IMR-90 (cell line): ENCODE results near the gene APOL2. TPM values are rescaled to one million over a fixed set of nuclear protein-coding genes. Genes with fewer than 3 reads are reported as not detected.

Experiments used
- ATAC-seq: fragments of 200-7000 bp; cut with Tn5 transposase; 2 replicates; pipeline ENCODE4 v1.9.1; 2020; ENCODE audit warnings: low read depth, mild to moderate bottlenecking, moderate library complexity
- BruUV-seq: library from RNA; stranded (reverse); fragments of 400-500 nt; replicated peaks from 2 replicates; lab custom pipeline; 2021; lab: Mats Ljungman, UMichigan
- CTCF ChIA-PET: fragments of 300-600 bp; formaldehyde crosslinking; extraction: SDS; loops from one replicate; lab custom pipeline; 2021; ENCODE audit warnings: antibody characterized with exemption; lab: Yijun Ruan, JAX
- POLR2A ChIA-PET: fragments of 300-600 bp; sonication (Branson Sonifier 250); formaldehyde crosslinking; loops from one replicate; lab custom pipeline; 2022; ENCODE audit warnings: antibody characterized with exemption; ENCODE audit not compliant: unreplicated experiment; lab: Charles Lee
- DNase-seq: peaks from one replicate; pipeline ENCODE4 v3.0.0; 2013
- H2AFZ ChIP-seq: replicated peaks from 2 replicates; pipeline ENCODE3; 2013; ENCODE audit warnings: low read length, mild to moderate bottlenecking; ENCODE audit not compliant: poor library complexity
- H2AK5ac ChIP-seq: 2 replicates; pipeline ENCODE4 v1.6.1; 2013; ENCODE audit warnings: low read depth, low read length, inconsistent platforms
- H2AK9ac ChIP-seq: replicated peaks from 2 replicates; pipeline ENCODE3; 2013; ENCODE audit warnings: mild to moderate bottlenecking, low read depth, low read length, moderate library complexity; ENCODE audit not compliant: poor library complexity
- H2BK120ac ChIP-seq: 2 replicates; pipeline ENCODE4 v1.6.1; 2013; ENCODE audit warnings: low read depth, low read length, inconsistent platforms
- H2BK15ac ChIP-seq: 3 replicates; pipeline ENCODE4 v1.6.1; 2013; ENCODE audit warnings: low read depth, low read length, inconsistent platforms
- H2BK20ac ChIP-seq: 2 replicates; pipeline ENCODE4 v1.6.1; 2013; ENCODE audit warnings: low read depth, mild to moderate bottlenecking, inconsistent platforms, low read length, moderate library complexity
- H2BK5ac ChIP-seq: 2 replicates; pipeline ENCODE4 v1.6.1; 2013; ENCODE audit warnings: mild to moderate bottlenecking, low read depth, low read length, inconsistent platforms; ENCODE audit not compliant: poor library complexity, severe bottlenecking
- H3K14ac ChIP-seq: replicated peaks from 2 replicates; pipeline ENCODE4 v1.6.1; 2013; ENCODE audit warnings: low read depth, low read length, inconsistent platforms
- H3K18ac ChIP-seq: 2 replicates; pipeline ENCODE4 v1.6.1; 2013; ENCODE audit warnings: low read depth, low read length, control low read depth
- H3K23ac ChIP-seq: 2 replicates; pipeline ENCODE4 v1.6.1; 2013; ENCODE audit warnings: low read depth, low read length, inconsistent platforms
- H3K27ac ChIP-seq: 2 replicates; pipeline ENCODE4 v1.5.1; 2013; ENCODE audit warnings: mild to moderate bottlenecking, control low read depth, low read length; ENCODE audit not compliant: insufficient read depth
- H3K27me3 ChIP-seq: 2 replicates; pipeline ENCODE4 v1.6.1; 2013; ENCODE audit warnings: low read length; ENCODE audit not compliant: control insufficient read depth, insufficient read depth
- H3K36me3 ChIP-seq: 2 replicates; pipeline ENCODE4 v1.6.1; 2013; ENCODE audit warnings: low read length, mixed read lengths; ENCODE audit not compliant: control insufficient read depth, insufficient read depth
- H3K4ac ChIP-seq: 2 replicates; pipeline ENCODE4 v1.6.1; 2013; ENCODE audit warnings: low read depth, low read length, inconsistent platforms
- H3K4me1 ChIP-seq: 2 replicates; pipeline ENCODE4 v1.6.1; 2013; ENCODE audit warnings: low read length, mixed read lengths; ENCODE audit not compliant: control insufficient read depth, insufficient read depth
- H3K4me2 ChIP-seq: 2 replicates; pipeline ENCODE4 v1.6.1; 2013; ENCODE audit warnings: low read depth, mild to moderate bottlenecking, control low read depth, low read length, moderate library complexity
- H3K4me3 ChIP-seq: 2 replicates; pipeline ENCODE4 v1.5.1; 2013; ENCODE audit warnings: low read depth, mild to moderate bottlenecking, control low read depth, low read length, moderate library complexity; ENCODE audit not compliant: insufficient read depth
- H3K56ac ChIP-seq: 2 replicates; pipeline ENCODE4 v1.6.1; 2013; ENCODE audit warnings: low read length, inconsistent platforms; ENCODE audit not compliant: insufficient read depth; ENCODE audit errors: extremely low read depth
- H3K79me1 ChIP-seq, 2 experiments: 2 replicates each; pipeline ENCODE4 v1.6.1; 2013; ENCODE audit warnings: low read length in 2 of 2, inconsistent platforms in 1 of 2, low read depth in 1 of 2
- H3K9ac ChIP-seq: 2 replicates; pipeline ENCODE4 v1.6.1; 2013; ENCODE audit warnings: low read depth, low read length, control low read depth
- H3K9me1 ChIP-seq: 2 replicates; pipeline ENCODE4 v1.6.1; 2013; ENCODE audit warnings: low read length, inconsistent platforms; ENCODE audit not compliant: insufficient read depth
- H3K9me3 ChIP-seq: 2 replicates; pipeline ENCODE4 v1.6.1; 2013; ENCODE audit warnings: low read length; ENCODE audit not compliant: control insufficient read depth, insufficient read depth
- H4K20me1 ChIP-seq: 2 replicates; pipeline ENCODE4 v1.6.1; 2013; ENCODE audit warnings: low read length, inconsistent platforms; ENCODE audit not compliant: insufficient read depth
- H4K5ac ChIP-seq: 2 replicates; pipeline ENCODE4 v1.6.1; 2013; ENCODE audit warnings: mild to moderate bottlenecking, low read depth, low read length, control low read depth
- H4K8ac ChIP-seq, 2 experiments: 2 replicates each; pipeline ENCODE4 v1.6.1; 2013; ENCODE audit warnings: low read depth in 2 of 2, low read length in 2 of 2, control low read depth in 1 of 2, inconsistent platforms in 1 of 2
- H4K91ac ChIP-seq: 2 replicates; pipeline ENCODE4 v1.6.1; 2013; ENCODE audit warnings: low read depth, low read length, inconsistent platforms; ENCODE audit not compliant: insufficient read depth
- CEBPB ChIP-seq: IDR thresholded peaks from 2 replicates; pipeline ENCODE4 v1.6.1; 2012; ENCODE audit warnings: low read depth, low read length, improper control_type of control experiment
- FOS ChIP-seq: fragments of 150-350 bp; IDR thresholded peaks from 2 replicates; pipeline ENCODE4 v1.6.1; 2016; ENCODE audit warnings: low read depth, low read length
- POLR2A ChIP-seq: IDR thresholded peaks from 2 replicates; pipeline ENCODE4 v1.6.1; 2012; ENCODE audit warnings: mild to moderate bottlenecking, low read depth, low read length
- RAD21 ChIP-seq: IDR thresholded peaks from 2 replicates; pipeline ENCODE4 v1.6.1; 2012; ENCODE audit warnings: low read length, improper control_type of control experiment
- RFX5 ChIP-seq: IDR thresholded peaks from 2 replicates; pipeline ENCODE4 v1.8.0; 2012; ENCODE audit warnings: low read depth, mild to moderate bottlenecking, low read length, moderate library complexity
- SMC3 ChIP-seq: fragments of 150-350 bp; IDR thresholded peaks from 2 replicates; pipeline ENCODE4 v1.6.1; 2016; ENCODE audit warnings: low read depth, mild to moderate bottlenecking, antibody characterized with exemption, low read length, moderate library complexity
- USF2 ChIP-seq: fragments of 150-350 bp; IDR thresholded peaks from 2 replicates; pipeline ENCODE4 v1.6.1; 2017; ENCODE audit warnings: mild to moderate bottlenecking, antibody characterized with exemption, low read length, low read depth
- WGBS, 2 experiments: methylation state at CpG; one replicate each; pipeline versions ENCODE4 v1.1.5 to v1.1.7; 2013; ENCODE audit warnings: missing lambda C conversion rate in 2 of 2; ENCODE audit not compliant: insufficient read length in 1 of 2; ENCODE audit errors: extremely low coverage in 2 of 2; 5-methylcytosine and 5-hydroxymethylcytosine counted together
- dilution Hi-C: fragments of 300-500 bp; cut with HindIII; formaldehyde crosslinking; loops from one replicate; pipeline ENCODE4 v1.14.3; 2018; ENCODE audit warnings: low sequenced_read_pairs; ENCODE audit not compliant: unreplicated experiment
- in situ Hi-C: fragments of 300-500 bp; cut with MboI; formaldehyde crosslinking; loops from 3 replicates; pipeline ENCODE4 v1.14.3; 2019; ENCODE audit warnings: low sequenced_read_pairs, inconsistent platforms, mixed read lengths
- intact Hi-C: fragments of 100-400 bp; cut with micrococcal nuclease; formaldehyde crosslinking; loops from 2 replicates; pipeline ENCODE4 v1.10.0; 2022
- polyA plus RNA-seq, 3 experiments: library from polyadenylated mRNA; depleted of rRNA; stranded (reverse); fragments of >200 nt; gene quantifications; 2 replicates each; pipeline ENCODE4 v1.2.3, GENCODE V29; 2012; ENCODE audit warnings: low replicate concordance in 1 of 3
- total RNA-seq: library from RNA; depleted of rRNA; stranded (reverse); fragments of >200 nt; gene quantifications from 2 replicates; pipeline ENCODE4 v1.2.3, GENCODE V29; 2012
- TF ChIP-seq, protein P1 (sequence below): conservative IDR thresholded peaks from 2 replicates; pipeline ENCODE4 v1.5.1; 2012; ENCODE audit warnings: mild to moderate bottlenecking, low read depth, low read length, improper control_type of control experiment
- TF ChIP-seq, protein P2 (sequence below): fragments of 150-350 bp; IDR thresholded peaks from 2 replicates; pipeline ENCODE4 v1.6.1; 2016; ENCODE audit warnings: low read depth, mild to moderate bottlenecking, low read length, moderate library complexity, borderline replicate concordance

The APOL2 gene
- total and polyA plus RNA-seq, 2 of the 4 experiments (the other 2 are of a cell fraction), result 13.1 to 57.5 TPM

DNA sequence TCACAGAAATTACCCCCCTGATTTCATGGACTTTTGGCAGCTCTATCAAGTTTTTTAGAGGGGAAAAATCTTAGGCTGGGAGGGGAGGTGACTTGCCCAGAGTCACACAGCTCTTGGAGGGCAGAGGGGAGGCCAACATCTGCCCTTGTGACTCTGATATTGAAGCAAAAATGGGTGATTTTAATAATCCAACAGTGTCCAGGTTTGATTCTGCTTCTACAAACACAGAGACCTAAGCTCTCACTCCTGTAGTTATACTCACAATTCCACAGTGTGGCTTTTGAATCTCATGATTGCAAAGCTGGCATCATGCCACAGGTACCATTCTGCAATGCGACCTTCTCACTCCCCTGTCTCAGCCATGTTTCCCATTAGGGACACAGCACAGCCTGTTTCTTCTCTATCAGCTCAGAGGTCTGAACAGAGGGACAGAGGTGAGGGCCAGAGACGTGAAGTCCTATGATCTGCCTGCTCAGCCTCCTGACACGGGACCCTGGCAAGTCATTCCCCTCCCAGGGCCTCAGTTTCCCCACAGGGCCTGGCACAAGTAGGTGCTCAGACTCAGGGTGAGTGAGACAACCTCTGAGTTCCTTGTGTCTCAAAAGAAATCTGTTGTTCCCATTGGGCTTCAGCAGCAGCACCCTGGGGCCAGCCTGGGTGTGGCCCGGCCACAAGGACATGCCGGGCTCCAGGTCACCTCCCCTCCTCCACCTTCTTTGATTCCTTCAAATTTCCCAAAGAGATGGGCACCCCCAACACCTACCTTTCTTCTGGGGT lies 766 bp downstream of the APOL2 start:
- H2BK15ac ChIP-seq, result peak overlapping the region; percentile 92; the same call in 1 of the 3 replicates
- peaks cover 12% of the 10 kb centered on the region for H3K9me1 ChIP-seq
- dilution Hi-C loops (no loop called here), in situ Hi-C loops (no loop called here), intact Hi-C loops (loop anchor here (2.0 to 5.0 kb wide), 2 partner anchors 39 to 42 kb away; no protein-coding TSS in a partner anchor)
- H4K8ac ChIP-seq, result peak overlapping the region; percentile 8 to 95; a peak in 3 of 4 replicates
- peak overlapping the region; percentile 95 for H3K4me2 ChIP-seq
- H3K9ac ChIP-seq, result peak overlapping the region; percentile 86
- H2BK5ac ChIP-seq, result peak overlapping the region; percentile 91
- no peaks in the 10 kb centered on the region for H3K27me3 ChIP-seq
- H2AK9ac ChIP-seq, result peak overlapping the region; percentile 96
- H3K14ac ChIP-seq, result peak overlapping the region; percentile 99
- 0 out of 2 replicates have a peak, but pooled peaks cover 6% of the 10 kb centered on the region for H4K20me1 ChIP-seq
- peak overlapping the region; percentile 56; the same call in 1 of the 2 replicates for H4K5ac ChIP-seq
- H3K9me3 ChIP-seq, result no peaks in the 10 kb centered on the region
- peak overlapping the region; percentile 92 for H3K4ac ChIP-seq
- ATAC-seq (peak; percentile 3; the same call in 1 of the 2 replicates), DNase-seq (no peak)
- H2BK20ac ChIP-seq, result peak overlapping the region; percentile 38; the same call in 1 of the 2 replicates
- CTCF ChIA-PET, result interaction anchor here (0.6 to 3.0 kb wide), 7 partner anchors 11 to 43 kb away, joined by 3 to 8 read pairs (median 3); partner anchors contain the start of gene APOL4
- H2AFZ ChIP-seq, result peak overlapping the region; percentile 92
- H3K36me3 ChIP-seq, result peaks cover 3% of the 10 kb centered on the region; the same call in 1 of the 2 replicates
- H3K56ac ChIP-seq, result peak overlapping the region; percentile 92
- H2BK120ac ChIP-seq, result peak overlapping the region; percentile 70
- H3K79me1 ChIP-seq, result peaks cover 4 to 42% of the 10 kb centered on the region in 2 experiments
- no TSS peak for BruUV-seq
- H4K91ac ChIP-seq, result peak overlapping the region; percentile 77
- peak overlapping the region; percentile 65 for H3K4me3 ChIP-seq
- peak overlapping the region; percentile 87 for H3K18ac ChIP-seq
- 20% methylated on average over 1 of the region's 5 CpGs; no CpG with 5 or more reads in 1 of the 2 experiments for WGBS, 2 experiments
- POLR2A ChIA-PET, result interaction anchor here (1.3 kb wide), 1 partner anchor 244 kb away, joined by 5 read pairs; the partner anchor contains the start of gene TXN2
- peak overlapping the region; percentile 67 for H2AK5ac ChIP-seq
- peaks cover 19% of the 10 kb centered on the region for H3K4me1 ChIP-seq
- H3K23ac ChIP-seq, result peak overlapping the region; percentile 93
- H3K27ac ChIP-seq, result peak overlapping the region; percentile 73
- TF ChIP-seq RAD21, result no peak
- no peak for TF ChIP-seq POLR2A
- TF ChIP-seq, protein P1, sequence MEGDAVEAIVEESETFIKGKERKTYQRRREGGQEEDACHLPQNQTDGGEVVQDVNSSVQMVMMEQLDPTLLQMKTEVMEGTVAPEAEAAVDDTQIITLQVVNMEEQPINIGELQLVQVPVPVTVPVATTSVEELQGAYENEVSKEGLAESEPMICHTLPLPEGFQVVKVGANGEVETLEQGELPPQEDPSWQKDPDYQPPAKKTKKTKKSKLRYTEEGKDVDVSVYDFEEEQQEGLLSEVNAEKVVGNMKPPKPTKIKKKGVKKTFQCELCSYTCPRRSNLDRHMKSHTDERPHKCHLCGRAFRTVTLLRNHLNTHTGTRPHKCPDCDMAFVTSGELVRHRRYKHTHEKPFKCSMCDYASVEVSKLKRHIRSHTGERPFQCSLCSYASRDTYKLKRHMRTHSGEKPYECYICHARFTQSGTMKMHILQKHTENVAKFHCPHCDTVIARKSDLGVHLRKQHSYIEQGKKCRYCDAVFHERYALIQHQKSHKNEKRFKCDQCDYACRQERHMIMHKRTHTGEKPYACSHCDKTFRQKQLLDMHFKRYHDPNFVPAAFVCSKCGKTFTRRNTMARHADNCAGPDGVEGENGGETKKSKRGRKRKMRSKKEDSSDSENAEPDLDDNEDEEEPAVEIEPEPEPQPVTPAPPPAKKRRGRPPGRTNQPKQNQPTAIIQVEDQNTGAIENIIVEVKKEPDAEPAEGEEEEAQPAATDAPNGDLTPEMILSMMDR, result no peak
- TF ChIP-seq, protein P2, sequence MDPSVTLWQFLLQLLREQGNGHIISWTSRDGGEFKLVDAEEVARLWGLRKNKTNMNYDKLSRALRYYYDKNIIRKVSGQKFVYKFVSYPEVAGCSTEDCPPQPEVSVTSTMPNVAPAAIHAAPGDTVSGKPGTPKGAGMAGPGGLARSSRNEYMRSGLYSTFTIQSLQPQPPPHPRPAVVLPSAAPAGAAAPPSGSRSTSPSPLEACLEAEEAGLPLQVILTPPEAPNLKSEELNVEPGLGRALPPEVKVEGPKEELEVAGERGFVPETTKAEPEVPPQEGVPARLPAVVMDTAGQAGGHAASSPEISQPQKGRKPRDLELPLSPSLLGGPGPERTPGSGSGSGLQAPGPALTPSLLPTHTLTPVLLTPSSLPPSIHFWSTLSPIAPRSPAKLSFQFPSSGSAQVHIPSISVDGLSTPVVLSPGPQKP, result no peak
- TF ChIP-seq FOS, result no peak
- no peak for TF ChIP-seq RFX5
- no peak for TF ChIP-seq USF2
- no peak for TF ChIP-seq CEBPB
- TF ChIP-seq SMC3, result no peak
